DMS153 treated with DMSO at 0.1 percent for 48 hours (cell line): ENCODE measurements around the gene LAMC3.

Source experiments
- DNase-seq: peaks from one replicate; lab custom pipeline; 2025; ENCODE audit not compliant: unreplicated experiment; lab: John Stamatoyannopoulos, UW

The LAMC3 gene

GRCh38 chr9:131072107-131072870 lies 63.3 kb downstream of the LAMC3 start:
- no peak for DNase-seq

- no peak for DNase-seq
Observed at GRCh38 chr9:131072871-131073237, 63.9 kb downstream of the LAMC3 start.

GRCh38 chr9:131076347-131077195 lies 67.6 kb downstream of the LAMC3 start:
- no peak for DNase-seq

- no peak for DNase-seq
Observed at GRCh38 chr9:131078427-131079366, 69.7 kb downstream of the LAMC3 start.

- no peak for DNase-seq
Observed at GRCh38 chr9:131080589-131080988, 71.6 kb downstream of the LAMC3 start.

GRCh38 chr9:131081868-131082267 lies 72.9 kb downstream of the LAMC3 start:
- no peak for DNase-seq

GRCh38 chr9:131082774-131083512 lies 74.0 kb downstream of the LAMC3 start:
- DNase-seq: no peak

GRCh38 chr9:131084661-131085369 lies 75.8 kb downstream of the LAMC3 start:
- DNase-seq: no peak

- DNase-seq: no peak
Observed at GRCh38 chr9:131085370-131086122, 76.6 kb downstream of the LAMC3 start.

- no peak for DNase-seq
Observed at GRCh38 chr9:131087354-131087893, 78.5 kb downstream of the LAMC3 start.

GRCh38 chr9:131090025-131090787 lies 81.2 kb downstream of the LAMC3 start:
- DNase-seq: no peak

- no peak for DNase-seq
Observed at GRCh38 chr9:131091352-131091992, 82.5 kb downstream of the LAMC3 start.

- DNase-seq: no peak
Observed at GRCh38 chr9:131092030-131092429, 83.1 kb downstream of the LAMC3 start.

GRCh38 chr9:131092548-131093440 lies 83.8 kb downstream of the LAMC3 start:
- DNase-seq: no peak

GRCh38 chr9:131094015-131094414 lies 85.0 kb downstream of the LAMC3 start:
- DNase-seq: no peak

- no peak for DNase-seq
Observed at GRCh38 chr9:131094622-131095021, 85.6 kb downstream of the LAMC3 start.
